Suppressor macrophage treated with lipopolysaccharide for 1 hour (primary cell): ENCODE results near the gene UGGT2.
"Not testable (repeated sequence)": the region's sequence is repeated elsewhere in the genome, so short reads cannot be mapped to it uniquely, and the experiment has no call there.

ENCODE experiments used
- DNase-seq, 3 donors: peaks; one replicate each; pipeline ENCODE4 v3.0.0-alpha.2; 2020 to 2022

The UGGT2 gene

DNA sequence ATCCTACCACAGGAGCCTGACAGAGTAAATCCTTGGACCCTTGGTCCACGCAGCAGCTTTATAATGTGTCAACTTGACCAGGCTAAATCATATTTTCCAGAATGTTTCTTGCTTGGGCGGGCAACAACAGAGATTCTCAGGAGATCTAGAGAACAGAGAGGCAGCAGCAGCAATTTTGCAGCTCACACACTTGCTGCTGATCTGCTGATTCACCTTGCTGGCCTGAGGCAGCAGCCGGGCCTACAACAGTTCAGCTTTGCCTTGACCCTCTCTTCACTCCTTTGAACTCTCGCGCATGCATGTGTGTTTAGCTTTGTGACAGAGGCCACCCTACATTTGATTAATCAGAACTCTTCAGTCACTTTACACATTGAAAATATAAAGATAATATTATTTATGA, 159.3 kb downstream of the UGGT2 start:
- no peak for DNase-seq

DNA sequence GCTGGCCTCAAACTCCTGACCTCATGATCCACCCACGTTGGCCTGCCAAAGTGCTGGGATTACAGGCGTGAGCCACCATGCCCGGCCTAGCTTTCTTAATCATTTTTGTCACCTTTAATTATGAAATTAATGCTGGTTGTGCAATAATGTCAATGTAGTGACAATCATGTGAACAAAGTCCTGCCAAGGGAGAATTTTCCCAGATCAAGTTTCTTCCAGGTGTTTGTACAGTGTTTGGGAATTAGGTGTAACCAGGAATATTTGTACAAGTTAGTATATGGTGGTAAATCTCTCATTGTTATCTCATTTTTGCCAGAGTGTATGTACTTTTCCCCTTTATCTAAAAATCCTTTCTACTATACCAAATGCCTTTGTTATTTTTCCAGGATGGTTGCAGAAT, 171.1 kb downstream of the UGGT2 start:
- no peak for DNase-seq

DNA sequence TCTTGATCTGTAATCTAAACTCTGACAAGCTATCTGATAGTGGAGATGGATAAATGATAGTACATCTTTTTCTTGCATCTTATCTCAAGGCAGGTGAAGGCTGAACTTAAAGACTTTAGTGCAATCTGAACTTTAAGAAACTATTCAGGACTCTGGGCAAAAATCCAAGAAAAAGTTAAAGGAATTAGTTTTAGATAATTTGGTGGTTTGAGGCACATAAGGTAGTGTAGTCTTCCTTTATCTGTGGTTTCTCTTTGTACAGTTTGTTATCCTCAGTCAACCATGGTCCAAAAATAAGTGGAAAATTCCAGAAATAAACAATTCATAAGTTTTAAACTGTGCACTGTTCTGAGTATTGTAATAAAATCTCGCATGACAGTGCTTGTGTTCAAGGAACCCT, 172.9 kb downstream of the UGGT2 start:
- no peak for DNase-seq

DNA sequence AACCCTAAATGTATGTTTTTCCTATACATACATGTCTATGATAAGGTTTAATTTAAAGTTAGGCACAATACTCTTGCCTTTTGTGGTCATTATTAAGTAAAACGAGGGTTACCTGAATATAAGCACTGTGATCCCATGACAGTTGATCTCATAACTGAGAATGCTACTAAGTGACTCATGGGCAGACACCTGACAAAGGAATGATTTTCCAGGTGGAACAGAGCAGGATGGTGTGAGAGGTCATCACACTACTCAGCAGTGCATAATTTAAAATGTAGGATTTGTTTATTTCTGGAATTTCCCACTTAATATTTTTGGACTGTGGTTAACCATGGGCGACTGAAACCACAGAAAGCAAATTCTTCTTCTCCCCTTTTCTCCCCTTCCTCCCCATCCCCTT, 178.9 kb downstream of the UGGT2 start:
- DNase-seq = no peak

DNA sequence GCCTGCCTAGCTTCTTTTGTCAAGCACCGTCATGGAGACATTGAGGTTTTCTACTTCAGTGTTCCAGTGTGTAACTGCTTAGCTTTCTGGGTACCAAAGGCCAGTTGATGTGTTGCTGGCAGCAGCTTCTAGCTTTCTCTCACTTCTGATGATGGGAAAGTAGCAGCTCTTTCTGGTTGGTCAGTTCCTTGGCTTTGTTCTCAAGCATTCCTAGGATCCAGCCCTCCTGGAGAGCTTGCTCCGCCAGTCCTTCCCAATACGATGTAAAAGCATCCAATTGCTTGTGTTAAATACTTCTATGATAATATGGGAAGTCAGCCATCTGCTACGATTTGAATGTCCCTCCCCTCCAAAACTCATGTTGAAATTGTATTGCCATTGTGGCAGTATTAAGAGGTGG, 182.8 kb downstream of the UGGT2 start:
- no peak for DNase-seq

DNA sequence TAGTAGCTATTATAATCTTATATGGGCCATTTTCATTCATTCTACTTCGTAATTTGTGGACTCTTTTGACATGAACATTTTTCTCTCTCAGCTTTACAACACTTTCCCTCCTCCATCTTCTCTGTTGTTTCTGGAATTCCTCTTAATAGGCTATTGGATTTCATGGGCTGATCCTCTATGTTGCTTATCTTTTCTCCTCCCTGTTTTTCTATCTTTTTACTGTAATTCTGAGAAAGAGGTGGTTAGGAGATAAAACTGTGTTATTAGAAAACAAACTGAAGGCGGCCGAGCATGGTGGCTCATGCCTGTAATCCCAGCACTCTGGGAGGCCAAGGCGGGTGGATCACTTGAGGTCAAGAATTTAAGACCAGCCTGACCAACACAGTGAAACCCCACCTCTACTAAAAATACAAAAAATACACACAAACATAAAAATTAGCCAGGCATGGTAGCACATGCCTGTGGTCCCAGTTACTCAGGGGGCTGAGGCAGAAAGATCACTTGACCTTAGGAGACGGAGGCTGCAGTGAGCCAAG, 188.1 kb downstream of the UGGT2 start:
- no peak for DNase-seq

DNA sequence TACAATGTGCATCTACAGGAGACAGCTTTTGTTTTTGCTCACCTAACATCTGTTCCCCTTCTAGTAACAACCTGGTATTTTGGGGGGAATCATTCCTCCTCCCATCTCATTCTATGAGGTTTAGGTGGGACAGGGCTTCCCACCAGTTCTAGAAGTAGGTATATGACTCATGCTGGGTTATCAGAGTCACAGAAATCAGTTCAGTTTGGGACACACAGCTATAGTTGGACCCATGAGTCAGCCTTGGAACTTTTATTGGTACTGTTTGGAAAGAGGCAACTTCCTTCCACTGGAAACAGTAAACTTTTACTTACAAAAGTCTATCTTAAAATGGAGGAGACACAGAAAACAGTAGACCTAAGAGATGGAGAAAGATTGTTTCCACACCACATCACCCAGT, 190.8 kb downstream of the UGGT2 start:
- peak in 1 of 3 donors; percentile 5 for DNase-seq

DNA sequence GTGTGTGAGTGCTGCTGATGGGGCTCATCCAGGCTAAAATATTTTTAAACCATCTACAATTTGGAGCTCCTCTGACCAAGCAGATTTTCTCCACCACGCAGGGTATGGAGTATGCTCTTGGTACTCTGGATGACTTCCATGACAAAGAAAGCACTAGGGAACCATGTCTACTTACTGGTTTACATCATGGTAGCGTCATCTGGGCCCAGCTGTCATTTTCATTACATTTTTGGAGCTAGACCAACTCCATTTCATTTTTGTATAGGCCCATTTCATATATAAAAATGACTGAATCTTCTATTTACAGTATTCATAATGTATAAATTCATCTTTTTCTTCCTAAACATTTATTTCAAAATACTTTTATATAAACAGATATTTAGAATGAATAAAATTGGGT, 191.9 kb downstream of the UGGT2 start:
- DNase-seq = no peak

DNA sequence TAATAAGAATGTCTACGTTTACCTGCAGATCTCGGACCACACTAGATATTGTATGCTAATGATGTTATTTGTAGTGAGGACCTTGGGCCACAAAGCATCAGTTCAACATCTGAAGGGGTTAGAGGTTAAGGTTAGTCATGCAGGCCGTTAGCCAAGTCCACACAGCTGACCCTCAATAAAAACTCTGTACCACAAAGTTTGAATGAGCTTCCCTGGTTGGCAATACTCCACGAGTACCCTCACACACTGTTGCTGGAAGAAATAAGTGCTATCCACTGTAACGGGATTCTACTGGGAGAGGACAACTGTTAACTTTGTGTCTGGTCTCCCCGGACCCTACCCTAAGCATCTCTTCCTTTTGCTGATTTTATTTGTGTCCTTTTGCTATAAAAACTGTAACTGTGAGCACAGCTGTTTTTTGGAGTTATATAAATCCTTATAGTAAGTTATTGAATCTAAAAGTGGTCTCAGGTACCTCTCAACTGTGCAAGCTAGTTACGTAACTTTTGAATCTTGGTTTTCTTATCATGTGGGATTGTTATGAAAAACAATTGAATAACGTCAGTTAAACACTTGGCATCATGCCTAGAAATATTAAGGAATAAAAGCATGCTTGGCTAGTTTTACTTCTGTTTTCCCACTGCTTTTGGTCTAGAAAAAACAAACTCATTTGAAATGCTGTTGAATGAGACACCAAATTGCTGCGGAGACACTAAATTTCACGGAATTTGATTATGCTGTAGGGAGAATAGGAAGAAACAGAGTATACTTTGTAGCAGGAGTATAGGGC, 194.7 kb downstream of the UGGT2 start:
- DNase-seq = peak; percentile 55 to 83 (median 80)

DNA sequence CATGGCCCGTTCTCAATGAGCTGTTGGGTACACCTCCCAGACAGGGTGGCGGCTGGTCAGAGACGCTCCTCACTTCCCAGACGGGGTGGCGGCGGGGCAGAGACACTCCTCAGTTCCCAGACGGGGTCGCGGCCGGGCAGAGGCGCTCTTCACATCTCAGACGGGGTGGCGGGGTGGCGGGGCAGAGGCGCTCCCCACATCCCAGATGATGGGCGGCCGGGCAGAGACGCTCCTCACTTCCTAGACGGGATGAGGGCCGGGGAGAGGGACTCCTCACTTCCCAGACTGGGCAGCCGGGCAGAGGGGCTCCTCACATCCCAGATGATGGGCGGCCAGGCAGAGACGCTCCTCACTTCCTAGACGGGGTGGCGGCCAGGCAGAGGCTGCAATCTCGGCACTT, 207.5 kb downstream of the UGGT2 start:
- not testable (repeated sequence) for DNase-seq

DNA sequence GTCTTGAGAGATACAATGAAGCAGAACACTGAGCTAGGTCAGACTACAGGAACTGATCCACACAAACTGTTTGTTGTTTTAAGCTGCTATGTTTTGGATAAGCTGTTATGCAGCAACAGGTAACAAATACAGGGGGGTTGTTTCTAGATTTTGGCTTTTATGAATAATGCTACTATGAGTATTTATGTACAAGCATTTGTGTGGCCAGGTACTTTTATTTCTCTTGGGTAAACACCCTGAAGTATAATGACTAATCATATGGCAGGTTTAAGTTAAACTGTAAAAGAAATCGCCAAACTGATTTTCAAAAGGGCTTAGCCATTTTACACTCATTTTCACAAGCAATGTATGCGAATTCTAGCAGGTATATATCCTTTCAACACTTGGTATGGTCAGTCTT, 210.3 kb downstream of the UGGT2 start:
- DNase-seq = no peak

DNA sequence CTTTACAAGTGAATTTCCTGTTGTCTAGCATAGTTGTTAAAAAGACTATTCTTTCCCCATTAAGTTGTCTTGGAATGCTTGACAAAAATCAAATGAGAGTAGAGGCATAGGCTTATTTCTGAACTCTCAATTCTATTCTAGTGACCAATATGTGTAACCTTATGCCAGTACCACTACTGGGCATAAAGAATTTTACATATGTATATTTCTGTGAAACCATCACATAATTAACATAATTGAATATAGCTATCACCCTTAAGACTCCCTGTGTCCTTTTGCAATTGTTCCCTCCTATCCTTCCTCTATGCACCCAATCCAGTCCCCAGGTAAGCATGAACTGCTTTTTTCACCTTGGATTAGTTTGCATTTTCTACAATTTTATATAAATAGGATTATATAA, 211.3 kb downstream of the UGGT2 start:
- DNase-seq = no peak

DNA sequence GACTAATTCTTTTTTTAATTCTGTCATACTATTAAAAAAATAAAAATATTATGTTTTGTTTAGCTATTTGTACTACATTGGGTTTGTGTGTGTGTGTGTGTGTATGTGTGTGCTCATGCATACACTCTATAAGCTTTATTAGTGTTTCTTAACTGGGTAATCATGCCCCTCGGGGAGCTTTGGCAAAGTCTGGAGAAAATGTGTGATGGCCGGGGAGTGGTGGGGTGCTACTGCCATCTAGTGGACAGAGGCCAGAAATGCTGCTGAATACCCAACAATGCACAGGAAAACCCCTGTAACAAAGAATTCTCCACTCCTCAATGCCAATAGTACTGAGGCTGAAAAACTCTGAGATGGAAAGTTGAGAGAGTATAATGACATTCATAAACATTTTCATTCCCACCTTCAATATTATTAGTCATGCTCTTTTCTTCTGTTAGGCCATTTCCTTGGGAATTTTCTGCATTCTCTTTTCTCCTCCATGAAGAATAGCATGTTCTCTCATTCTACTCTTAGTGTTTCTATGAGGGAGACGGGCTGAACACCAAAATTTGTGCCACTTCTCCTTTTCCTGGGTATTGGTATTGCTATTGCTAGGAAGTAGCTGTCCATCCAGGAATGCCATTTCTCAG, 219.0 kb downstream of the UGGT2 start:
- DNase-seq = peak; percentile 68 to 77 (median 71)

DNA sequence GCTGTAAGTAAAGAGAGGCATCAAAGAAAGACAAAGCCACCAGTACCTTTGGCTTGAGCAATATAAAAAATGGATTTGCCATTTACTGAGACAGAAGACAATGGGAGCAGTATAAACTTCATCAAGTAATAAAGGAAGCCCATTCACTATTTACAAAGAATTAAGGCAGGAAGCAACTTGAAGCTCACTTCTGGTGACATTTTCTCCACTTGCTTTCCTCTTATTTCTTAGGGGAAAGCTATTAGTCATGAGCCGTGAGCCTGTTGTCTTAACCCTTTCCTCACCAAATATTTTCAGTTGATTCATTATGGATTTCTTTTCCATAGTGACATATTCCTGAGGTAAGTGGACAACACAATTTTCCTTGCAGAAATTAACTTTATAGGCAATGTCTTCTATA, 219.5 kb downstream of the UGGT2 start:
- DNase-seq = peak; percentile 5 to 31 (median 19)

DNA sequence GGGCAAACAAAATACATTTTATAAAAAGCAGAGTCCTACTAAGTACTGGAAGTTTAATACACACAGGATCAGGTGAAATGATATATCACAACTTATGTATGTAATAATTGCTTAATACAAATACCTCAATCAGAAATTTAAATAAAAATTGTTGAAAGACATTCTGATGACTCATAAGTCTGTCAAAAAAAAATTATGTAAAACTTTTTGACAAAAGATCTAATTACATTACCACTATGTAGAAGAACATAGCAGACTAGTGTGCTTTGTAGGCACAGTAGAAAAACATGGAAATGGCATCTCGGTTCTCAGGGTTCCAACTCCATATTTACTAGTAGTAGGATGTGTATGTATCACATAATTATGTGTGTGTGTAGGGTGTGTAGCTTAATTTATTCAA, 220.1 kb downstream of the UGGT2 start:
- no peak for DNase-seq

DNA sequence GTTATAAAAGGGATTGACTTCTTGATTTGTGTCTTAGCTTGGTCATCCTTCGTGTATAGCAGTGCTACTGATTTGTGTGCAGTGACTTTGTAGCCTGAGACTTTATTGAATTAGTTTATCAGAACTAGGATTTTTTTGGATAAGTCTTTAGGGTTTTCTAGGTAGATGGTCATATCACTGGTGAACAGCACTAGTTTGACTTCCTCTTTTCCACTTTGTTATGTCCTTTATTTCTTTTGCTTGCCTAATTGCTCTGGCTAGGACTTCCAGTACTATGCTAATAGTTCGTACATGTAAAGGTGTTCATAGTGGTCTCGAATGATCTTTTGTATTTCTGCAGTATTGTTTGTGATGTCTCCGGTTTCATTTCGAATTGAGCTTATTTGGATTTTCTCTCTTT, 230.9 kb downstream of the UGGT2 start:
- DNase-seq = no peak

DNA sequence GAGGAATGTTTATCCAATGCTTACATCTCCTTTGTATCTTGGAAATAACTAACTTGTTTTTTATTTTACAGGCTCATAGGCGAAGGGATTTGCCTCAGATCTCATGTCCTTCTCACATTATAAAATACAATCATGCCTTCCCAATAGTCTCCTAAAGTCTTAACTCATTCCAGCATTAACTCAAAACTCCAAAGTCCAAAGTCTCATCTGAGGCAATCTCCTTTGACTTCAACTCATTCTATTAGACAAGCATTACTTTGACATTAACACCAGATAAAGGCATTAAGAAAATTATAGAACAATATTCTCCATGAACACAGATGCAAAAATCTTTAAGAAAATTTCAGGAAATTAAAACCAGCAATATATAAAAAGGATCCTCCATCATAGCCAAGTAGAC, 238.7 kb downstream of the UGGT2 start:
- no peak for DNase-seq

DNA sequence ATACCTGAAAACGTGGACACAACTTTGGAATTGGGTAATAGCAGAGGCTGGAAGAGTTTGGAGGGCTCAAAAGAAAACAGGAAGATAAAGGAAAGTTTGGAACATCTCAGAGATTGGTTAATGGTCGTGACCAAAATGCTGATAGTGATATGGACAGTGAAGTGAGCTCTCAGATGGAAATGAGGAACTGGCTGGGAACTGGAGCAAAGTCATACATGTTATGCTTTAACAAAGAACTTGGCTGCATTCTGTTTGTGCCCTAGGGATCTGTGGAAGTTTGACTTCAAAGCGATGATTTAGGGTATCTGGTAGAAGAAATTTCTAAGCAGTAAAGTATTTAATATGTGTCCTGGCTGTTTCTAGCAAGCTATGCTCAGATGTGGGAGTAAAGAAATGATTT, 240.1 kb downstream of the UGGT2 start:
- DNase-seq = no peak

DNA sequence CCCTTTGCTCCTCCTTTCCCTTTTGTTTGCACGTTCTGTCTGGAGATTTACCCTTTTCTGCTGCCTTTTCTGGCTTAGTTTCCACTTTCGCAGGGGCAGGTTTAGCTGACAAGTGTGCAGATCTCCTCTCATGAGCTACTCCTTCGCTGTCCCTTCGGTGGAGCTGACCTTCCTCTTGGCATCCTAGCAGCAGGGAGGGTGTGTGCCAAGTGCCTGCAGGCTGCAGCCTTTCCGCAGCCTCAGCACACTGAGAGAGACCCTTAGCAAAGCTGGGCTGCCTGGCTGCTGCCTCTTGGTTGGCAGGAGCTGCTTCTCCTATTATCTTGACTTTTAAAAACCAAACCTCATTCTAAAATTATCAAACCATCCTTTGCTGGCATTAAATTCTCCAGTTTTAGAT, 243.8 kb downstream of the UGGT2 start:
- no peak for DNase-seq

DNA sequence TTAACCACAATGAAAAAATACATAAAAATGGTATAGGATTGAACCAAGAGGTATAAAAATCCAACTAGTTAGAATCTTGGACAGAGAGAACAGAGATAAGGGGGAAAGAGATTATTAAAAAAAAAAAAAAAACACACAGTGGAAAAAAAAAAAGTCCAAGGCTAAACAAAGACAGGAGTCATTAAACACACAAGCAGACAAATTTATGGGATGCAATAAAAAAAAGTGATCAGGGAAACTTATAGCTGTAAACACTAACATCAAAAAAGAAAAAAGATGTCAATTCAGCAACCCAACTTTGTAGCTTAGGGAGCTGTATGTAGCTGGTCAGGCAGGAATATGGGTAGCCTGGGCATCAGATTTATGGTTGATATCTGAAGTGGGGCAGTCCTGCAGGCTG, 247.3 kb downstream of the UGGT2 start:
- DNase-seq = no peak

DNA sequence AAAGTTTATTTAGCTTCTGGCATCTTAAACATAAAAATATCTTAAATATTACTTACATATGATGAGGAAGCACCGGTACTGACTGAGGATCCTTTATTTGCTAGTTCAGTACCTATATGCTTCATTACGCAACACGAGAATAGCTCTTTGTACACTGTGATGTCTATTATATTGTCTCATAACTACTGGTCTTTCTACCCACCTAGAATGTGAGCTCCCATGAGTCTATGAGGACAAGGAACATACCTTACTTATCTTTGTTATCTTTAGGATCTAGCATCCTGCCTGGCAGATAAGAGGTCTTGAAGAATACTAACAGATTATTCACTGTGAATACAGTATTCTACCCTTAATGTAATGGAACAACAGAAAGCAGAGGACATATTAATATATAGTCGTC, 251.4 kb downstream of the UGGT2 start:
- DNase-seq = no peak

DNA sequence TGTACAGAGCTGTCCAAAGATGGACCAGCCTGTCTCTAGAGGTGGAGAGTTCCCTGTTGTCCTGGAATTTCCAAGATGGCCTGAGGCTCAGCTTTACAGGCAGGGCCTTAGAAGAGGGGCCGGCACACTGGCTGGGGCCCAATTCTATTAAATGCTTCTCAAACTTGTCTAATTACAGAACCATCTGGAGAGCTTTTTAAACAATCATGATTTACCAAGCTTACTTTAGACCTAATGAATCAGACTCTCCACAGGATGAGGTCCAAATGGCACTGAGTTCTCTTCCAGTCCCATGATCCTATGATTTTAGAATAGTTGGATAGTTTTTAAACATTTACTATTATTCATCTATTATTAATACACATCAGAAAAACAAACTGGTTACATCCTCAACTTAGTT, 252.8 kb downstream of the UGGT2 start:
- no peak for DNase-seq

DNA sequence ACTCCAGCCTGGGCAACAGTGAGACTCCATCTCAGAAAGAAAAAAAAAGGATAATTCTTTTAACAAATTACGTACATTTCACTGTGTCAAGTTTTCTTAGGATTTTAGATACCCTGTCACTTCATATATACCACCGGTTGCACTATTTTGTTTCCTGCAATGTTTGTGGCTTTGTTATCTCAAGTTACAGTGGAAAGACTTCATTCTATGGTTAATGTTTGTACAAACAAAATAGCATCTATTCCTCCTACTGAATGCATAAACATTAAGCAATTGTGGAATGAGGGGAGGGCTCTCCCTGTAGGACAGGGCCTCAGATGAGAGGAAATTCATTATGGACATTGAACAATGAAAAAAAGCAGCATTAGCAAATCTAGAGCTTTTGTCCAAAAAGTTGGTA, 256.2 kb downstream of the UGGT2 start:
- DNase-seq = no peak

DNA sequence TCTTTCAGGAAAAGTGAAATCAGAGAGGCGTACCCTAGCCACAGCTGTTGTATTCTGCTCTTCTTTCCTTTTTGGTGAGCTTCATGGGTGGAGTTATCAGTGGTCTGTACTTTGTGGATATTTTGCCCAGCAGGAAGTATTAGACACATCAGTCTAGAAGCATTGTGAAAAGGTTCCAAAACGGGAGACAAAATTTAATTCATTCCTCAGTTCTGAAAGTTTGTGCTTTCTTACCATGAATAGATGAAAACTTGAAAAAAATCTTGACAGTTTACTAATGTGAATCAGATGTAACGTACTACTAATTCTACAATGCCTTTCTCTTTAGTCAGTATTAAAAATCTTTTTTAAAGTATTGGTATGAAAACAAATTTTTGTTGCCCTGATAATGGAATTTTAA, 259.4 kb downstream of the UGGT2 start:
- no peak for DNase-seq
